ENCODE data around the gene VSIG10L2. TPM values are rescaled to one million over a fixed set of nuclear protein-coding genes. Genes with fewer than 3 reads are reported as not detected.

The VSIG10L2 gene
- polyA plus RNA-seq, 6 donors from 2014 or later, result not detected

DNA sequence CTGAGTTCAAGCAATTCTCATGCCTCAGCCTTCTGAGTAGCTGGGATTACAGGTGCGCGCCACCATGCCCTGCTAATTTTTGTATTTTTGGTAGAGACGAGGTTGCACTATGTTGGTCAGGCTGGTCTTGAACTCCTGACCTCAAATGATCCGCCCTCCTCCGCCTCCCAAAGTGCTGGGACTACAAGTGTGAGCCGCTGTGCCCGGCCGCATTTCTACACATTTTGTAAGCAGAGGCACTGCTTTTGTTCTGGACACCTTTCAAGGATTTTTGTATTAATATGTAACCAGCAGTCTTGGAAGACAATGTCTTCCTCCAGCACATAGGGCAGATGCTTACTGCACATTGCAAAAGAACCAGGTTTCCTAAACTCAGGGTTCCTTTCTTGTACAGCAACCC lies 11.4 kb upstream of the VSIG10L2 start:
- no peaks in the 10 kb centered on the region for H3K36me3 Mint-ChIP-seq

DNA sequence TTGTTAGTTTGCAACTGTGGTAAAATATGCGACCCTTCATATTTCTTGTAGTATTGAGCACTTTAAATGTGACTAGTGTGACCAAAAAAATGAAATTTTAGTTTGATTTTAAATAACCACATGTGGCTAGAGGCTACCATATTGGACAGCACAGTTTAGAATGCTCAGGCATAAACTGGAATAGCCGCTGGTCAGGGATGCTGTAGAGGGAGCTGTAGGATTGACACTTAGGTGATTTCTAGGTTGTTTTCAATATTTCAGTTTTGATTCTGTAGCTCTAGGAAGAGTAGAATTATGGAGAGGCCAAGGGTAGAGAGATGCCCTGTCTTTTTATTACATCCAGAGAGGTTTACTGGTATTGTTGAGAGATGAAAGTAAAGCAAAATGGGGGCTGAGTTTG lies 10.8 kb upstream of the VSIG10L2 start:
- Mint-ChIP-seq H3K4me3 (no peak overlapping the region), H3K4me1 (no peaks in the 10 kb centered on the region), H3K27ac (no peak overlapping the region), H3K27me3 (peaks cover 8 to 25% (median 17%) of the 10 kb centered on the region in 3 donors), H3K36me3 (no peaks in the 10 kb centered on the region), H3K9me3 (no peaks in the 10 kb centered on the region)
- ATAC-seq (ENCODE audit: low read depth in 2 of 2) (no peak), DNase-seq (no peak)

More for the DNA sequence above, 11.4 kb upstream of the VSIG10L2 start:
- H3K27ac Mint-ChIP-seq, result no peak overlapping the region
- H3K4me3 Mint-ChIP-seq, result peak overlapping the region in 1 of 8 donors; percentile 7
- no peak for ATAC-seq (ENCODE audit: low read depth in 2 of 2)
- DNase-seq, result no peak
- H3K9me3 Mint-ChIP-seq, result no peaks in the 10 kb centered on the region
- peaks cover 8 to 31% (median 23%) of the 10 kb centered on the region in 3 donors for H3K27me3 Mint-ChIP-seq
- no peaks in the 10 kb centered on the region for H3K4me1 Mint-ChIP-seq

DNA sequence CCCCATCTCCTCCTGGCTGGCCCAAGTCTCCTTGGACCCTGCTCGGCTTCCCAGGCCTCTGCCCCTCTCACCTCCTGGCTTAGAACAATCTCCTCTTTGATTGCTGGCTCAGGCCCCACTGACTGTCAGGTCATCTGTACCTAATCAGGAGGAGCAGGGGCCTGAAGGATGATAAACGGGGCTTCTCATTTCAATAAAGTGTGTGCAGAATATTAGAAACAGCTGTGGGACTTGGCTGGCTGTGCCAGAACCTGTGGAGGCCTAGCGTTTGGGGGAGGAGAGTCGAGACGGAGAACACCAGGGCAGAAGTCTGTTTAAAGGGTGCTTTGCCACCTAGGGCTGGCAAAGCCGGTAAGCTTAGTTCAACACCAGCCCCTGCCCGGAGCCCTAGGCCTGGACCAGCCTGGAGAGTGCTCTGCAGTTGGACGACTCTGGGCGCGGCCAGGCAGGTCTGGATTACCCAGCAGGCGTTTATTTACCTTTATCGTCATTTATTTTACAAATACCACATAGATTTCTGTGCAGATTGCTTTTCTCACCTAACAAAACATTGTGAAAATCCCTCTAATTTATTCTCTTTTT lies 10.1 kb upstream of the VSIG10L2 start:
- no peaks in the 10 kb centered on the region for H3K9me3 Mint-ChIP-seq
- H3K36me3 Mint-ChIP-seq, result no peaks in the 10 kb centered on the region

DNA sequence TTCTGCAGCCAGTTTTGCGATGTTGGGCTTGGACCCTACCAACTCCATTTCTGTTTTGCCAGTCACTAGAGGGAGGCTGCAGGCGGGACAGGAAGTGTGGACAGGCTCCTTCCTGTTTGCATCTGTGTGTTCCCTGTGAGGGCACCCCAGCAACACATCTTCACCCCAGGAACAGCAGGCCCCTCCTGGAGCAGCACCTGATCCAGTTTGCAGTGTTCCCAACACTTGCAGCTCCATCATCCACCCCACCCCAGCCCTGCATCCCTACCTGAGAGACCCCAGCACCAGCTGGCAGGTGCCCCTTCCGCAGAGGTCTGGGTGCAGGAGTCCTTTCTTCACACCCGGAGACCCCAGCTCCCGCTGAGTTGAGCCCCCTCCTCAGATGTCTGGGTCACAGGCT lies 7.4 kb upstream of the VSIG10L2 start:
- no peak for ATAC-seq (ENCODE audit: low read depth in 2 of 2)
- peaks cover 0 to 20% (median 8%) of the 10 kb centered on the region in 3 donors for H3K27me3 Mint-ChIP-seq
- no peaks in the 10 kb centered on the region for H3K36me3 Mint-ChIP-seq
- DNase-seq, result no peak
- no peak overlapping the region for H3K27ac Mint-ChIP-seq
- no peaks in the 10 kb centered on the region for H3K4me1 Mint-ChIP-seq
- H3K4me3 Mint-ChIP-seq, result no peak overlapping the region
- H3K9me3 Mint-ChIP-seq, result no peaks in the 10 kb centered on the region

More for the DNA sequence above, 10.1 kb upstream of the VSIG10L2 start:
- H3K27me3 Mint-ChIP-seq, result peaks cover 8 to 18% (median 14%) of the 10 kb centered on the region in 3 donors
- DNase-seq (no peak), ATAC-seq (ENCODE audit: low read depth in 2 of 2) (no peak)
- no peak overlapping the region for H3K27ac Mint-ChIP-seq
- H3K4me3 Mint-ChIP-seq, result no peak overlapping the region
- H3K4me1 Mint-ChIP-seq, result no peaks in the 10 kb centered on the region

DNA sequence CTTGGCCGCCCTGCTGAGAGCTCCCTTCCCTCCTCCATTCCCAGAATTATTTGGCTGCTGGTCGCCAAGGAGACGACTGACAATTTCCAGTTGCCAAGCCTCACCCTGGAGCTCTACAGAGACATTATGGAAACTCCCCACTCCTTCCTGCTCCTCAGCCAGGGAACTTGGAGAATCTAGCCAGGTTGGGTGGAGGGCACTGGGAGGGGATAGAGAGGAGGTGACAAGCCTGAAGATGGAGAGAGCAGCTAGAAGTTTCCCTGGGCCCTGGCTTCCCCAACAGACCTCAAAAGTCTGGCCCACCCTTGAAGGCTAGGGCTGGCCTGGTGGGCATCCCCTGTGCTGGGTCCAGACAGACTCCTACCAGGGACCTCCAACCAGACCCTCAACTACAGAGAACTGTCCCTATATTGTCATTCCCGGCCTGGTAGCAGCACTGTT lies 6.7 kb upstream of the VSIG10L2 start:
- DNase-seq, result no peak
- no peaks in the 10 kb centered on the region for H3K36me3 Mint-ChIP-seq
- H3K4me3 Mint-ChIP-seq, result no peak overlapping the region
- H3K27ac Mint-ChIP-seq, result no peak overlapping the region
- no peak for ATAC-seq (ENCODE audit: low read depth in 2 of 2)
- H3K9me3 Mint-ChIP-seq, result no peaks in the 10 kb centered on the region
- peaks cover 0 to 23% (median 12%) of the 10 kb centered on the region in 3 donors for H3K27me3 Mint-ChIP-seq
- no peaks in the 10 kb centered on the region for H3K4me1 Mint-ChIP-seq

DNA sequence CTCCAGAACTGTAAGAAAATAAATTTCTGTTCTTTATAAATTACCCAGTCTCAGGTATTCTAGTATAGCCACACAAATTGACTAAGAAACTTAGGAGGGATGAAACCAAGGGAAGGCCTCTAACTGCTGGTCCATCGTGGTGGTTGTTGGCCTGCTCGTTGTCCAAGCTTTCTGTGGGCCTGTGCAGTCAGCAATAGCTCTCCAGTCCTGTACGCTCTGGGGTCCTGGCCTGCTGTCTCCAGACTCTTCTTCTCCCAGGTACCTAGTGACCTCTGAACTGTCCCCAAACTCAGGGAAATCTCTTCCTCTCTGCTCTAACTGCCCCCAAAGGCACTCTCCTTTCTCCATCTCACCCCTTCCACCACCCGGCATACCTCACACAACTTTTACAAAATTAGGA lies 5.7 kb upstream of the VSIG10L2 start:
- DNase-seq (no peak), ATAC-seq (ENCODE audit: low read depth in 2 of 2) (no peak)
- Mint-ChIP-seq H3K36me3 (no peaks in the 10 kb centered on the region), H3K27me3 (peaks cover 0 to 30% (median 15%) of the 10 kb centered on the region in 3 donors), H3K4me3 (no peak overlapping the region), H3K4me1 (no peaks in the 10 kb centered on the region), H3K27ac (no peak overlapping the region), H3K9me3 (no peaks in the 10 kb centered on the region)

DNA sequence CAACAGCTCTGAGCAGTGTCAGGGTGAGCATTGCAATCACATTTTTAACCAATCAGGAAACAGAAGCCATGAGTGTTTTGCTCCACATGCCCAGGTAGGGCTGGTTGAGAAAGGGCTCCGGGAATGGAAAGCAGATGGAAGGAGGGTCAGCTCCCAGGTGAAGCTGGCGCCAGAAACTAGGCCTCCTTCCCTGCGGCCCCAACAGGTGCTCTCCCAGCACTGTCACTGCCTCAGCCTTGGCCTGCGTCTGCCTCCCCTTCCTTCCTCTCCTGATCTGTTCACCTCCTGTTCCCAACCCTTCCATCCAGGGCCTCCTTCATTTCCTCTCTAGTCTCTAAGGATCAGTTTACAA lies 4.6 kb upstream of the VSIG10L2 start:
- no peaks in the 10 kb centered on the region for H3K36me3 Mint-ChIP-seq
- peak overlapping the region in 1 of 6 donors; percentile 46 for H3K27ac Mint-ChIP-seq
- no peaks in the 10 kb centered on the region for H3K4me1 Mint-ChIP-seq
- H3K27me3 Mint-ChIP-seq, result peaks cover 0 to 30% (median 12%) of the 10 kb centered on the region in 3 donors
- no peak for DNase-seq
- H3K9me3 Mint-ChIP-seq, result no peaks in the 10 kb centered on the region
- no peak overlapping the region for H3K4me3 Mint-ChIP-seq
- no peak for ATAC-seq (ENCODE audit: low read depth in 2 of 2)

DNA sequence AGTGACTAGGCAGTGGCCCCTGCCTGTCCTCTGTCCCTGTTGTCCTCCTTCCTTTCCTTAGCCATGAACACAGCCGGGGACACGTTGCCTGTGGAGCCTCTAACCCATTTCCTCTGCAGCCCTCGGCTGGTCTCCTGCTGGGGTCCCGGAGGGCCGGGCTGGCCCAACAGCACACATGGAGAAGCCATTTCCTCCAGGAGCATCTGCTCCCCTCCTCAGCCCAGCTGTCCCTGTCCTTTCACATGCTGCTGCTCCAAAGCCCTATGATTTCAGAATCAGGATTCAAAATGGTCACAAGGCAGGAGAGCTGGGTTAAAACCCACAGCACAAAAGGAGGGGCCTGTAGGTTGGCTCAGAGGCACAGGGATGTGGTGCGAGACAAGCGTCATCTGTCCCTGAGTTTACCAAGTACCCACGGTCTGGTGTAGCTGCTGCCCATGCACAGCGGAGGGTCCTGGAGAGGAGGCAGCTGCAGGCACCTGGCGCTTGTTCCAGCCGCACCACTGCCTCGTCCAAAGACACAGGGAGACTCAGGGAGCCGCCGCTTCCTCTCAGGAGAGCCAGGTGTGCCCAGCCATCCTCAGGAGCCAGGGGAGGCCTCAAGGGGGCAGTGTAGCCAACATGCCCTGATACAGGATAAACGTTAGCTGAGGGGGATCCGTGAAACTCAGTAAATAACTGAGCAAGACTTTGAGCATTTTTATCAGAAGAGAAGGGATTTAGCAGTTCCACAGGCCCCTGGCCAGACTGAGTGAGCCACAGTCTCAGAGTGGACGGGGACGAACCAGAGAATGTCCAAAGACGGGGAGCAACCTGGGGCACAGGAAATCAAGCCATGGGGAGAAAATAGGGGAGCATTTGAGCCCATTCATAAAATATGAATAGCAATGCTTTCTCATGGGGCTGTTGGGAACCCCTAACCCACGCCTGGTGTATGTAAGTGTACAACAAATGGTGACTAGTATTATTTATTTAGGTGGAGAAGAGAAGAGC lies 3.9 kb upstream of the VSIG10L2 start:
- Mint-ChIP-seq H3K4me3 (no peak overlapping the region), H3K27me3 (peaks cover 0 to 30% (median 12%) of the 10 kb centered on the region in 3 donors), H3K4me1 (no peaks in the 10 kb centered on the region), H3K9me3 (no peaks in the 10 kb centered on the region), H3K36me3 (no peaks in the 10 kb centered on the region), H3K27ac (no peak overlapping the region)
- DNase-seq, result no peak
- ATAC-seq (ENCODE audit: low read depth in 2 of 2), result no peak

GRCh38 chr11:125942771-125943428 lies 2.9 kb upstream of the VSIG10L2 start:
- Mint-ChIP-seq H3K4me3 (no peak overlapping the region), H3K9me3 (no peaks in the 10 kb centered on the region), H3K36me3 (no peaks in the 10 kb centered on the region), H3K4me1 (no peaks in the 10 kb centered on the region), H3K27ac (no peak overlapping the region), H3K27me3 (peaks cover 0 to 30% (median 12%) of the 10 kb centered on the region in 3 donors)
- no peak for ATAC-seq (ENCODE audit: low read depth in 2 of 2)
- no peak for DNase-seq

DNA sequence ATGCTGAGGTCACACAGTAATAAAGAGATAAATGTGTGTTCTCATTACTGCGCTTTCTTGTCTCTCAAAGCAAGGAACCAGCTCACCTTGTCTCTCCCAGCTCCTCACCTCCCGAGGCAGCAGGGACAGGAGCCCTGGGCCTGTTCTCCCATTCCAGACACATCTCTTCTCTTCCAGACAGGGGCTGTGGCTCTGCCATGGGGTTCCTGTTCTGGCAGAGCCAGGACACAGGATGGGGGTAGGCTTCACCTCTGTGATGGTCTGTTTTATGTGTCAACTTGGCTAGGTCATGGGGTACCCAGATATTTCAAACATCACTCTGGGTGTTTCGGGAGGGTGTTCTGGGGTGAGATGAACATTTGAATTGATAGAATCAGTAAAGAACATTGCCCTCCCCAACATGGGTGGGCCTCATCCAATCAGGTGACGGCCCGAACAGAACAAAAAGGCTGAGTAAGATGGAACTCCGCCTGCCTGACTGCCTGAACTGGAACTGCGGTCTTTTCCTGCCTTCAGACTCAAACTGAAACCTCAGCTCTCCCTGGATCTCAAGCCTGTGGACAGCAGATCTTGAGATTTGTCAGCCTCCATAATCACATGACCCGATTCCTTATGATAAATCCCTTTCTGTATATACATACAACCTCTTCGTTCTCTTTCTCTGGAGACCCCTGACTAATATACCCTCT lies 2.0 kb upstream of the VSIG10L2 start:
- DNase-seq (no peak), ATAC-seq (ENCODE audit: low read depth in 2 of 2) (no peak)
- Mint-ChIP-seq H3K4me3 (no peak overlapping the region), H3K27me3 (peaks cover 0 to 28% (median 12%) of the 10 kb centered on the region in 3 donors), H3K4me1 (no peaks in the 10 kb centered on the region), H3K27ac (no peak overlapping the region), H3K36me3 (no peaks in the 10 kb centered on the region), H3K9me3 (no peaks in the 10 kb centered on the region)

DNA sequence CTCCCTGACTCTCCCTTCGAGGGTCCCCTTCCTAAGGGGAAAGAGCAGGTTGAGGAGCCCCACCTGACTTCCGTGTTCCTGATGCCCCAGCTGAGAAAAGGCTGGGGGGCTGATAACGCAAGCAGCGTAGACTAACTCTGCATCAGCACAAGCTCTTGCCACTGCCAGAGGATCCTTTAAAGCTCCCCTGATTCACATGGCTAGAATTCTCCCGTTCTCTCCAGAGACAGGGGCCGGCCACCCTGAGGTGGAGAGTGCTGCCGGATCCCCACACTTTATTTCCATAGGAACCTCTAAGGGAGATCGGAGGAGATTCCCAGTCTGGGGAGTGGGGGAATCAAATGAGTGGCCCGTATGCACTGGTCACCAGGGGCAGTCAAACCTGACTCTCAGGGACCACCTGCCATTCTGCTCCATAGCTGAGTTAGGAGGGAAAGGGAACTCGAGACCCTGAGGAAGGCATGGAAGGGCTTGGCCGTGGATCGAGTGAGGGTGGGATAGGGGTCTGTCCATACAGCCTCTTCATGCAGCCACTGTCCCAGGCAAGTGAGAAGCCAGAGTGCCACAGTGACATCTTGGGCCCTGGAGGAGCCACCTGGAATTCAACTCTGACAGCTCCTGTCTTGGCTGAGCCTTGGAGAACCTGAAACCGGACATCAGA lies 1.4 kb upstream of the VSIG10L2 start:
- Mint-ChIP-seq H3K36me3 (no peaks in the 10 kb centered on the region), H3K27me3 (peaks cover 0 to 24% (median 12%) of the 10 kb centered on the region in 3 donors), H3K4me1 (peaks cover 0 to 4% (median 0%) of the 10 kb centered on the region in 3 donors), H3K9me3 (no peaks in the 10 kb centered on the region), H3K4me3 (no peak overlapping the region), H3K27ac (no peak overlapping the region)
- ATAC-seq (ENCODE audit: low read depth in 2 of 2) (no peak), DNase-seq (no peak)

DNA sequence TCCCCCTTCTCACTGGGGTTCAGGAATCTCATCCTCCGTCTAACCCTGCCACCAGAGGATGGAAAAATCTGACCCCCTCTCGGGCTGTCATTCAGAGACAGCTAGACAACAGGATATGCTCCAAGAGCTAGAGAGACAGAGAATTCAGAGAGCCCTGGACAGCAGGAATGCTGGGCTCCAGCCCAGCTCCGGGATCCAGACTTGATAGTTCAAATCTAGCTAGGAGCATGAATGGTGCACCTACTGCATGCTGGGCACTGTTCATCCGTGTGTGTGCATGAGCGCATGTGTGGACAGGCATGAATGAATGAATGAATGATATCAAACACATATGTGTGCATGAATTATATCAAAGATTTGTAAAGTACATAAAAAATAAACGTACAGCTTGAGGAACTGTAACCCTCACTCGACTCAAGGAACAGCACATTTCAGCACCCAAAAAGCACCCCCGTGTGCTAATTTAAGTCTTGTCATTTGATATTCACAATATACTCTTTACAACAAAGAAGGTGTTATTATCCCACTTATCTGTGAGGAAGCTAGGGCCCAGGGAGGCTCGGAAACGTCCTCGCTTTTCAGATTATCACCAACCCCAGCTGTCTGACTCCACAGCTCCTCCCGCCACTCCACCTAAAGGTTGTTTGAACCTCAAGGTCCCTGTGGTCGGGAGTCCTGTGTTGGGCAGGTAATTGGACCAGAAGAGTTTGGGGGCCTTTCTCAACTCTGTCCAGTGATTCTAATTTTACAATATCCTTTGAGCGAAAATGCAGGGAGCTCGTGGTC lies 640 bp upstream of the VSIG10L2 start:
- Mint-ChIP-seq H3K9me3 (no peaks in the 10 kb centered on the region), H3K27ac (no peak overlapping the region)
- no peak for DNase-seq

More for the DNA sequence above, 640 bp upstream of the VSIG10L2 start:
- Mint-ChIP-seq H3K4me3 (no peak overlapping the region), H3K36me3 (no peaks in the 10 kb centered on the region), H3K4me1 (peaks cover 0 to 4% (median 0%) of the 10 kb centered on the region in 3 donors), H3K27me3 (peaks cover 0 to 24% (median 12%) of the 10 kb centered on the region in 3 donors)
- no peak for ATAC-seq (ENCODE audit: low read depth in 2 of 2)
